CD8-positive, alpha-beta memory T cell (primary cell): ENCODE results near the gene CKAP4. TPM values are rescaled to one million over a fixed set of nuclear protein-coding genes. Genes with fewer than 3 reads are reported as not detected.

ENCODE experiments used
- CTCF ChIA-PET: fragments of 350-600 bp; sonication (Branson Sonifier 250); formaldehyde crosslinking; loops from one replicate; lab custom pipeline; 2021; ENCODE audit warnings: antibody characterized with exemption; lab: Charles Lee
- POLR2A ChIA-PET: fragments of 350-600 bp; sonication (Branson Sonifier 250); formaldehyde crosslinking; loops from one replicate; lab custom pipeline; 2021; ENCODE audit warnings: antibody characterized with exemption; lab: Charles Lee
- DNase-seq, 5 donors: peaks; one replicate each; pipeline versions ENCODE4 v3.0.0 to v3.0.0-alpha.2; 2020 to 2022; ENCODE audit warnings: mixed read lengths in 1 of 5
- H3K27ac ChIP-seq: one replicate; pipeline ENCODE4 v1.7.0; 2013; ENCODE audit warnings: low read depth, mild to moderate bottlenecking, low read length, moderate library complexity
- H3K27me3 ChIP-seq: 2 replicates; pipeline ENCODE4 v1.7.0; 2013; ENCODE audit warnings: low read length, mild to moderate bottlenecking; ENCODE audit not compliant: insufficient read depth, poor library complexity, severe bottlenecking
- H3K36me3 ChIP-seq: 2 replicates; pipeline ENCODE4 v1.7.0; 2013; ENCODE audit warnings: mild to moderate bottlenecking, low read length, moderate library complexity; ENCODE audit not compliant: insufficient read depth
- H3K4me1 ChIP-seq: 2 replicates; pipeline ENCODE4 v1.7.0; 2013; ENCODE audit warnings: mild to moderate bottlenecking, low read length, moderate library complexity; ENCODE audit not compliant: insufficient read depth
- H3K4me3 ChIP-seq: 2 replicates; pipeline ENCODE4 v1.7.0; 2013; ENCODE audit warnings: mild to moderate bottlenecking, low read length
- H3K9me3 ChIP-seq: 2 replicates; pipeline ENCODE4 v1.7.0; 2013; ENCODE audit warnings: mild to moderate bottlenecking, low read length
- H3K27ac Mint-ChIP-seq, 8 donors: one replicate each; pipeline ENCODE4 v1.8.0; 2020 to 2021; ENCODE audit warnings: mixed read lengths in 8 of 8, mild to moderate bottlenecking in 6 of 8, inconsistent platforms in 3 of 8, moderate library complexity in 3 of 8
- H3K27me3 Mint-ChIP-seq, 2 donors: one replicate each; pipeline ENCODE4 v1.8.0; 2020 to 2021; ENCODE audit warnings: mixed read lengths in 2 of 2, mild to moderate bottlenecking in 1 of 2, moderate library complexity in 1 of 2
- H3K36me3 Mint-ChIP-seq, 3 donors: one replicate each; pipeline ENCODE4 v1.8.0; 2020 to 2021; ENCODE audit warnings: mixed read lengths in 3 of 3, inconsistent platforms in 1 of 3, mild to moderate bottlenecking in 1 of 3
- H3K4me1 Mint-ChIP-seq, 3 donors: one replicate each; pipeline ENCODE4 v1.8.0; 2020 to 2021; ENCODE audit warnings: mixed read lengths in 3 of 3, inconsistent platforms in 1 of 3, mild to moderate bottlenecking in 1 of 3
- H3K4me3 Mint-ChIP-seq, 7 donors: one replicate each; pipeline ENCODE4 v1.8.0; 2020 to 2021; ENCODE audit warnings: mixed read lengths in 7 of 7, mild to moderate bottlenecking in 6 of 7, moderate library complexity in 4 of 7, inconsistent platforms in 2 of 7
- H3K9me3 Mint-ChIP-seq, 5 donors: one replicate each; pipeline ENCODE4 v1.8.0; 2020 to 2022; ENCODE audit warnings: mixed read lengths in 5 of 5, mild to moderate bottlenecking in 3 of 5, moderate library complexity in 2 of 5, inconsistent platforms in 1 of 5
- polyA plus RNA-seq: library from polyadenylated mRNA; unstranded; fragments of 300-500 nt; fragmentation: Illumina TruSeq; gene quantifications from one replicate; pipeline ENCODE4 v1.2.3, GENCODE V29; 2021
- total RNA-seq, 2 experiments: library from RNA; stranded (reverse); gene quantifications; one replicate each; pipeline ENCODE4 v1.2.3, GENCODE V29; 2021

The CKAP4 gene
- total and polyA plus RNA-seq, 3 experiments from 2014 or later: 7.6 to 11.3 (median 10.1) TPM

GRCh38 chr12:106213662-106214061 is 34.2 kb downstream of the CKAP4 start:
- H3K9me3 Mint-ChIP-seq: peaks cover 6 to 10% (median 9%) of the 10 kb centered on the region in 5 donors
- no peaks in the 10 kb centered on the region for H3K36me3 ChIP-seq
- H3K27me3 Mint-ChIP-seq: peaks cover 26 to 67% of the 10 kb centered on the region in 2 donors
- peaks cover 5% of the 10 kb centered on the region for H3K27me3 ChIP-seq
- no peak overlapping the region for H3K4me3 ChIP-seq
- no peak overlapping the region for H3K27ac ChIP-seq
- DNase-seq: no peak
- ChIA-PET POLR2A (no interaction called here), CTCF (no interaction called here)
- H3K9me3 ChIP-seq: no peaks in the 10 kb centered on the region
- H3K27ac Mint-ChIP-seq: no peak overlapping the region
- H3K36me3 Mint-ChIP-seq: peaks cover 0 to 6% (median 4%) of the 10 kb centered on the region in 3 donors
- no peaks in the 10 kb centered on the region for H3K4me1 ChIP-seq
- no peaks in the 10 kb centered on the region for H3K4me1 Mint-ChIP-seq
- no peak overlapping the region for H3K4me3 Mint-ChIP-seq

- Mint-ChIP-seq H3K4me3 (no peak overlapping the region), H3K36me3 (peaks cover 0 to 3% (median 2%) of the 10 kb centered on the region in 3 donors), H3K27ac (no peak overlapping the region), H3K4me1 (no peaks in the 10 kb centered on the region), H3K9me3 (peaks cover 0 to 11% (median 0%) of the 10 kb centered on the region in 5 donors), H3K27me3 (peaks cover 23 to 66% of the 10 kb centered on the region in 2 donors)
- H3K27ac ChIP-seq: no peak overlapping the region
- H3K27me3 ChIP-seq: peaks cover 5% of the 10 kb centered on the region
- H3K4me3 ChIP-seq: no peak overlapping the region
- no peaks in the 10 kb centered on the region for H3K4me1 ChIP-seq
- H3K9me3 ChIP-seq: no peaks in the 10 kb centered on the region
- ChIA-PET POLR2A (no interaction called here), CTCF (interaction anchor here (1.5 kb wide), 1 partner anchor 70 kb away, joined by 3 read pairs; no protein-coding TSS in a partner anchor)
- H3K36me3 ChIP-seq: no peaks in the 10 kb centered on the region
- no peak for DNase-seq
These were observed 35.8 kb downstream of the CKAP4 start for GRCh38 chr12:106211973-106212372.

GRCh38 chr12:106205208-106206069 is 42.4 kb downstream of the CKAP4 start:
- H3K36me3 ChIP-seq: no peaks in the 10 kb centered on the region

GRCh38 chr12:106204312-106204711 is 43.5 kb downstream of the CKAP4 start:
- peaks cover 0 to 16% (median 4%) of the 10 kb centered on the region in 5 donors for H3K9me3 Mint-ChIP-seq
- Histone ChIP-seq H3K27ac (no peak overlapping the region), H3K4me3 (no peak overlapping the region), H3K27me3 (no peaks in the 10 kb centered on the region), H3K9me3 (no peaks in the 10 kb centered on the region), H3K36me3 (no peaks in the 10 kb centered on the region), H3K4me1 (no peaks in the 10 kb centered on the region)
- ChIA-PET CTCF (no interaction called here), POLR2A (no interaction called here)
- peaks cover 0 to 6% (median 0%) of the 10 kb centered on the region in 3 donors for H3K36me3 Mint-ChIP-seq
- H3K4me3 Mint-ChIP-seq: no peak overlapping the region
- peaks cover 15 to 17% of the 10 kb centered on the region in 2 donors for H3K27me3 Mint-ChIP-seq
- no peaks in the 10 kb centered on the region for H3K4me1 Mint-ChIP-seq
- DNase-seq: no peak
- H3K27ac Mint-ChIP-seq: no peak overlapping the region

More at GRCh38 chr12:106205208-106206069, 42.4 kb downstream of the CKAP4 start:
- no peak overlapping the region for H3K4me3 Mint-ChIP-seq
- Histone ChIP-seq H3K4me3 (no peak overlapping the region), H3K4me1 (no peaks in the 10 kb centered on the region), H3K9me3 (no peaks in the 10 kb centered on the region), H3K27me3 (no peaks in the 10 kb centered on the region), H3K27ac (no peak overlapping the region)
- CTCF ChIA-PET: no interaction called here
- POLR2A ChIA-PET: no interaction called here
- H3K27ac Mint-ChIP-seq: no peak overlapping the region
- H3K36me3 Mint-ChIP-seq: peaks cover 0 to 6% (median 2%) of the 10 kb centered on the region in 3 donors
- no peak for DNase-seq
- H3K4me1 Mint-ChIP-seq: no peaks in the 10 kb centered on the region
- H3K9me3 Mint-ChIP-seq: peaks cover 0 to 16% (median 4%) of the 10 kb centered on the region in 5 donors
- peaks cover 13 to 23% of the 10 kb centered on the region in 2 donors for H3K27me3 Mint-ChIP-seq

GRCh38 chr12:106197906-106198623 is 49.8 kb downstream of the CKAP4 start:
- H3K4me1 Mint-ChIP-seq: no peaks in the 10 kb centered on the region
- peaks cover 0 to 2% (median 0%) of the 10 kb centered on the region in 5 donors for H3K9me3 Mint-ChIP-seq
- H3K27ac Mint-ChIP-seq: no peak overlapping the region
- CTCF ChIA-PET: no interaction called here
- H3K27me3 Mint-ChIP-seq: peaks cover 22 to 37% of the 10 kb centered on the region in 2 donors
- peaks cover 0 to 3% (median 0%) of the 10 kb centered on the region in 3 donors for H3K36me3 Mint-ChIP-seq
- POLR2A ChIA-PET: no interaction called here
- DNase-seq: no peak
- H3K27me3 ChIP-seq: no peaks in the 10 kb centered on the region
- no peak overlapping the region for H3K4me3 Mint-ChIP-seq
- no peak overlapping the region for H3K4me3 ChIP-seq
- H3K27ac ChIP-seq: no peak overlapping the region
- H3K36me3 ChIP-seq: no peaks in the 10 kb centered on the region
- no peaks in the 10 kb centered on the region for H3K4me1 ChIP-seq
- H3K9me3 ChIP-seq: no peaks in the 10 kb centered on the region

- H3K4me1 ChIP-seq: no peaks in the 10 kb centered on the region
- DNase-seq: no peak
- ChIA-PET CTCF (no interaction called here), POLR2A (no interaction called here)
- no peaks in the 10 kb centered on the region for H3K9me3 ChIP-seq
- no peaks in the 10 kb centered on the region for H3K36me3 ChIP-seq
- no peak overlapping the region for H3K27ac ChIP-seq
- no peaks in the 10 kb centered on the region for H3K36me3 Mint-ChIP-seq
- H3K4me1 Mint-ChIP-seq: no peaks in the 10 kb centered on the region
- peaks cover 22 to 41% of the 10 kb centered on the region in 2 donors for H3K27me3 Mint-ChIP-seq
- H3K27ac Mint-ChIP-seq: no peak overlapping the region
- no peaks in the 10 kb centered on the region for H3K9me3 Mint-ChIP-seq
- H3K4me3 Mint-ChIP-seq: no peak overlapping the region
- no peaks in the 10 kb centered on the region for H3K27me3 ChIP-seq
- H3K4me3 ChIP-seq: no peak overlapping the region
These were observed 52.2 kb downstream of the CKAP4 start for GRCh38 chr12:106195621-106196027.

GRCh38 chr12:106194351-106194750 is 53.5 kb downstream of the CKAP4 start:
- H3K36me3 ChIP-seq: no peaks in the 10 kb centered on the region
- no peak overlapping the region for H3K27ac ChIP-seq
- no peak for DNase-seq
- no peaks in the 10 kb centered on the region for H3K9me3 ChIP-seq
- Mint-ChIP-seq H3K9me3 (no peaks in the 10 kb centered on the region), H3K27ac (no peak overlapping the region), H3K4me3 (no peak overlapping the region), H3K4me1 (no peaks in the 10 kb centered on the region), H3K36me3 (no peaks in the 10 kb centered on the region), H3K27me3 (peaks cover 13 to 44% of the 10 kb centered on the region in 2 donors)
- no peaks in the 10 kb centered on the region for H3K27me3 ChIP-seq
- no peak overlapping the region for H3K4me3 ChIP-seq
- CTCF ChIA-PET: interaction anchor here (1.0 kb wide), 1 partner anchor 27 kb away, joined by 3 read pairs; no protein-coding TSS in a partner anchor
- POLR2A ChIA-PET: no interaction called here
- no peaks in the 10 kb centered on the region for H3K4me1 ChIP-seq
